Neuronal stem cell (in vitro differentiated cells): ENCODE results near the gene SMC1B.

ENCODE experiments used
- DNase-seq: peaks from one replicate; pipeline ENCODE4 v3.0.0-alpha.2; 2013; ENCODE audit warnings: low spot score
- H2AFZ ChIP-seq: one replicate; pipeline ENCODE4 v1.6.1; 2013; ENCODE audit warnings: mild to moderate bottlenecking, low read length, inconsistent platforms
- H2AK5ac ChIP-seq: 2 replicates; pipeline ENCODE4 v1.6.1; 2013; ENCODE audit warnings: low read depth, mild to moderate bottlenecking, inconsistent platforms, low read length, moderate library complexity, mixed read lengths
- H2BK120ac ChIP-seq: 2 replicates; pipeline ENCODE4 v1.6.1; 2013; ENCODE audit warnings: low read depth, mild to moderate bottlenecking, inconsistent platforms, low read length, moderate library complexity, mixed read lengths
- H2BK12ac ChIP-seq: one replicate; pipeline ENCODE4 v1.6.1; 2013; ENCODE audit warnings: low read length, inconsistent platforms
- H2BK15ac ChIP-seq: 2 replicates; pipeline ENCODE4 v1.6.1; 2013; ENCODE audit warnings: mild to moderate bottlenecking, low read length, inconsistent platforms, mixed read lengths
- H2BK5ac ChIP-seq: one replicate; pipeline ENCODE4 v1.6.1; 2013; ENCODE audit warnings: inconsistent platforms, mild to moderate bottlenecking, low read length, moderate library complexity
- H3K14ac ChIP-seq: one replicate; pipeline ENCODE4 v1.6.1; 2013; ENCODE audit warnings: low read length, inconsistent platforms
- H3K18ac ChIP-seq: 2 replicates; pipeline ENCODE4 v1.6.1; 2013; ENCODE audit warnings: low read length, inconsistent platforms
- H3K23ac ChIP-seq: 2 replicates; pipeline ENCODE4 v1.6.1; 2013; ENCODE audit warnings: low read depth, mild to moderate bottlenecking, mixed read lengths, low read length, inconsistent platforms; ENCODE audit not compliant: poor library complexity
- H3K27ac ChIP-seq: replicated peaks from 3 replicates; pipeline ENCODE4 v1.5.1; 2013; ENCODE audit warnings: low read length, inconsistent platforms
- H3K27me3 ChIP-seq, 3 experiments: 2 replicates each; pipeline ENCODE4 v1.6.1; 2013; ENCODE audit warnings: low read length in 3 of 3, mild to moderate bottlenecking in 2 of 3, inconsistent platforms in 1 of 3, low read depth in 1 of 3, mixed read lengths in 1 of 3, moderate library complexity in 1 of 3; ENCODE audit not compliant: control insufficient read depth in 3 of 3, insufficient read depth in 3 of 3
- H3K36me3 ChIP-seq, 2 donors: replicated peaks in 1 of 2; 2 replicates each; pipeline ENCODE4 v1.6.1; 2013; ENCODE audit warnings: low read length in 2 of 2; ENCODE audit not compliant: control insufficient read depth in 2 of 2, insufficient read depth in 2 of 2
- H3K4ac ChIP-seq: 2 replicates; pipeline ENCODE4 v1.6.1; 2013; ENCODE audit warnings: inconsistent platforms, mild to moderate bottlenecking, low read length, moderate library complexity
- H3K4me1 ChIP-seq, 2 donors: 1 replicate in 1 of 2; 2 replicates in 1 of 2; pipeline ENCODE4 v1.6.1; 2013; ENCODE audit warnings: low read length in 2 of 2, low read depth in 1 of 2; ENCODE audit not compliant: control insufficient read depth in 2 of 2, insufficient read depth in 1 of 2
- H3K4me2 ChIP-seq: one replicate; pipeline ENCODE4 v1.6.1; 2013; ENCODE audit warnings: mild to moderate bottlenecking, low read length, inconsistent platforms; ENCODE audit not compliant: insufficient read depth, poor library complexity, severe bottlenecking
- H3K4me3 ChIP-seq, 2 donors: 2 replicates each; pipeline ENCODE4 v1.5.1; 2013; ENCODE audit warnings: low read length in 2 of 2, mild to moderate bottlenecking in 2 of 2, inconsistent platforms in 1 of 2, moderate library complexity in 1 of 2
- H3K79me1 ChIP-seq: one replicate; pipeline ENCODE4 v1.6.1; 2013; ENCODE audit warnings: low read depth, mild to moderate bottlenecking, inconsistent platforms, low read length, moderate library complexity
- H3K9ac ChIP-seq: one replicate; pipeline ENCODE4 v1.6.1; 2013; ENCODE audit warnings: mild to moderate bottlenecking, low read depth, low read length, inconsistent platforms; ENCODE audit not compliant: poor library complexity
- H3K9me3 ChIP-seq, 2 donors: replicated peaks in 1 of 2; 2 replicates each; pipeline versions ENCODE3 to v1.6.1; 2013; ENCODE audit warnings: low read length in 2 of 2, mild to moderate bottlenecking in 2 of 2, inconsistent platforms in 1 of 2, low read depth in 1 of 2, mixed read lengths in 1 of 2, moderate library complexity in 1 of 2; ENCODE audit not compliant: control insufficient read depth in 2 of 2, insufficient read depth in 1 of 2
- H4K8ac ChIP-seq: one replicate; pipeline ENCODE4 v1.6.1; 2013; ENCODE audit warnings: low read depth, mild to moderate bottlenecking, inconsistent platforms, low read length, moderate library complexity
- H4K91ac ChIP-seq: one replicate; pipeline ENCODE4 v1.6.1; 2013; ENCODE audit warnings: low read length, low read depth, mild to moderate bottlenecking, inconsistent platforms; ENCODE audit not compliant: poor library complexity
- WGBS, 2 donors: extraction: QIAGEN DNeasy Blood & Tissue Kit; methylation state at CpG; one replicate each; pipeline ENCODE4 v1.1.7; 2013; ENCODE audit warnings: missing lambda C conversion rate in 2 of 2, mixed read lengths in 1 of 2; ENCODE audit not compliant: insufficient read length in 2 of 2, insufficient replicate concordance in 1 of 2; ENCODE audit errors: extremely low coverage in 2 of 2; 5-methylcytosine and 5-hydroxymethylcytosine counted together

Gene SMC1B

GRCh38 chr22:45335021-45335818, 78.2 kb downstream of the SMC1B start:
- Histone ChIP-seq H2BK120ac (no peak overlapping the region), H3K79me1 (peaks cover 4% of the 10 kb centered on the region), H3K23ac (peak overlapping the region; percentile 29), H2AK5ac (no peak overlapping the region), H3K18ac (no peak overlapping the region), H3K14ac (no peak overlapping the region), H4K91ac (no peak overlapping the region), H3K4me2 (no peak overlapping the region), H3K27ac (no peak overlapping the region), H2AFZ (no peak overlapping the region), H3K4ac (no peak overlapping the region), H4K8ac (no peak overlapping the region), H3K36me3 (peaks cover 20 to 77% of the 10 kb centered on the region in 2 donors), H3K27me3 (no peaks in the 10 kb centered on the region), H2BK12ac (no peak overlapping the region), H3K4me1 (peaks cover 0 to 19% of the 10 kb centered on the region in 2 donors), H3K9ac (no peak overlapping the region), H3K4me3 (no peak overlapping the region), H3K9me3 (no peaks in the 10 kb centered on the region), H2BK15ac (no peak overlapping the region), H2BK5ac (no peak overlapping the region)
- DNase-seq: no peak
- WGBS, 2 donors: no CpG with 5 or more reads among the region's 26 CpGs

GRCh38 chr22:45334528-45334927, 78.9 kb downstream of the SMC1B start:
- Histone ChIP-seq H3K79me1 (peaks cover 3% of the 10 kb centered on the region), H3K27me3 (no peaks in the 10 kb centered on the region), H4K8ac (no peak overlapping the region), H3K27ac (no peak overlapping the region), H2BK12ac (no peak overlapping the region), H3K18ac (no peak overlapping the region), H2BK5ac (no peak overlapping the region), H3K4ac (no peak overlapping the region), H3K23ac (no peak overlapping the region), H3K4me2 (no peak overlapping the region), H3K4me1 (peaks cover 0 to 19% of the 10 kb centered on the region in 2 donors), H3K9me3 (no peaks in the 10 kb centered on the region), H2BK120ac (no peak overlapping the region), H2AFZ (no peak overlapping the region), H3K14ac (no peak overlapping the region), H4K91ac (no peak overlapping the region), H3K4me3 (no peak overlapping the region), H2BK15ac (no peak overlapping the region), H3K36me3 (peaks cover 19 to 76% of the 10 kb centered on the region in 2 donors), H2AK5ac (no peak overlapping the region), H3K9ac (no peak overlapping the region)
- DNase-seq: no peak
- no CpG with 5 or more reads among the region's 9 CpGs for WGBS, 2 donors

- Histone ChIP-seq H3K4me2 (no peak overlapping the region), H4K8ac (no peak overlapping the region), H3K27me3 (no peaks in the 10 kb centered on the region), H4K91ac (no peak overlapping the region), H3K9ac (no peak overlapping the region), H2BK5ac (no peak overlapping the region), H3K4me3 (no peak overlapping the region), H3K36me3 (peaks cover 19 to 81% of the 10 kb centered on the region in 2 donors), H3K18ac (no peak overlapping the region), H3K4ac (no peak overlapping the region), H2BK15ac (no peak overlapping the region), H3K23ac (no peak overlapping the region), H2BK12ac (no peak overlapping the region), H2AFZ (no peak overlapping the region), H2BK120ac (no peak overlapping the region), H3K79me1 (peaks cover 4% of the 10 kb centered on the region), H3K27ac (no peak overlapping the region), H3K9me3 (no peaks in the 10 kb centered on the region), H3K14ac (no peak overlapping the region), H2AK5ac (no peak overlapping the region), H3K4me1 (peaks cover 0 to 19% of the 10 kb centered on the region in 2 donors)
- WGBS, 2 donors: no CpG with 5 or more reads among the region's 5 CpGs
- no peak for DNase-seq
Observed at GRCh38 chr22:45334068-45334467, 79.3 kb downstream of the SMC1B start.

DNA sequence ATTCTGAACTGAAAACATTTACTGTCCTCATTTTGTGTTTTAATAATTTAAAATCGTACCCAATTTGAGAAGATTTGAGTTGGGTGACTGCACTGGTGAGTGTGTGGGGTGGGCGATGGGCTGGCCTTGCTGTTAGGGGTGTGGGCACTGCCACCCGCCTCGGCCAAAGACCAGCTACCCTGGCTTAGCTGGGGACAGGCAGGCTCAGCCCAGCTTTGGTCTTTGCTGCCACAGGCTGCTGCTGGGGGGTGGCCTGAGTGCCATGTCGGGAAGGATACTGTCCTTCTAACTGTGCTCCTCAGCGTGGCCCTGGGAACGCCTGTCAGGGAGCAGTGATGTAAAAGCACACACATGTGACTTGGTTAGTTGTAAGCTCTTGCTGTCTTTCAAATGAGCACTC, 81.4 kb downstream of the SMC1B start:
- no peak overlapping the region for H3K18ac ChIP-seq
- WGBS, 2 donors: no CpG with 5 or more reads among the region's 7 CpGs
- H3K79me1 ChIP-seq: peaks cover 5% of the 10 kb centered on the region
- no peak overlapping the region for H2AK5ac ChIP-seq
- no peak overlapping the region for H2BK5ac ChIP-seq
- H3K9me3 ChIP-seq: peaks cover 0 to 2% of the 10 kb centered on the region in 2 donors
- H3K27ac ChIP-seq: no peak overlapping the region
- no peak overlapping the region for H3K9ac ChIP-seq
- DNase-seq: no peak
- no peak overlapping the region for H2BK15ac ChIP-seq
- no peak overlapping the region for H2BK12ac ChIP-seq
- no peaks in the 10 kb centered on the region for H3K27me3 ChIP-seq
- no peak overlapping the region for H2BK120ac ChIP-seq
- H3K23ac ChIP-seq: no peak overlapping the region
- H3K4me3 ChIP-seq: no peak overlapping the region
- no peak overlapping the region for H4K91ac ChIP-seq
- H3K4ac ChIP-seq: no peak overlapping the region
- peaks cover 23 to 84% of the 10 kb centered on the region in 2 donors for H3K36me3 ChIP-seq
- H4K8ac ChIP-seq: no peak overlapping the region
- no peak overlapping the region for H3K4me2 ChIP-seq
- H3K14ac ChIP-seq: peak overlapping the region; percentile 66
- H3K4me1 ChIP-seq: peaks cover 0 to 13% of the 10 kb centered on the region in 2 donors
- H2AFZ ChIP-seq: no peak overlapping the region
